Measurements from ENCODE around the gene TBX10. TPM values are rescaled to one million over a fixed set of nuclear protein-coding genes. Genes with fewer than 3 reads are reported as not detected.

The TBX10 gene
- total RNA-seq, 1 experiment from 2014 or later = not detected

DNA sequence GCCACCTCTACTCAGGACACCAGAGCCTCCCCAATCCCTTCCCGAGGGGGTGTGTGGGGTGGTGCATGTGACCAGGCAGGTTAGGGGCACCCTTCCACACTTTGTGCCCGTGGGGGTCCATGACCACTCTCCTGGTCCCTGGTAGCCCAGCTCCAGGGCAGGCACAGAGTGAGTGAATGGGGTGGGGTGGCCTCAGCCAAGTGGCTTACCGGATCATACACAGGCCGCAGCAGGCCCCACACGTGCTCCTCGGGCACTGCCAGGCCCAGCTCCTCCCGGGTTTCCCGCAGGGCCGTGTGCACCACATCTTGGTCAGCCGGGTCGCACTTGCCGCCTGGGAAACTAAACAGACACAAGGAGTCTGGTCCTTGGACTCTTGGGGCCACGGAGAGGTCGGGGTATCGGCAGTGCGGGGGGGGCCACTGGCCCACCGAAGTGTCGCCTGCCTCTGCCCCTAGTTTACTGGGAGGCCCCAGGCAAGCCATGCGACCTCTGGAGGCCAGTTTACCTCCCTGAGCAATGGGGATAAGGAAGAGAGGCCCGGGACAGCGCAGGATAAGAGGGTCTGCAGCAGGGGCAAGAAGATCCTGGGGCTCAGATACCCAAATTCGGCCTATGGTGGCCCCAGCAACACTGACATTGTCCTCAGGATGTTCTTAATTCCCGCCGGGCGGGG is 10.7 kb downstream of the TBX10 start (continued):
- TF ChIP-seq ZFX (IDR thresholded peaks at IDR 0.05) = no peak
- TF ChIP-seq TCF7L2 (IDR thresholded peaks at IDR 0.05; ENCODE audit: borderline replicate concordance, extremely low read depth, insufficient read depth, insufficient read length) = no peak
- TF ChIP-seq SP1 (IDR thresholded peaks at IDR 0.05; ENCODE audit: low read depth) = no peak

DNA sequence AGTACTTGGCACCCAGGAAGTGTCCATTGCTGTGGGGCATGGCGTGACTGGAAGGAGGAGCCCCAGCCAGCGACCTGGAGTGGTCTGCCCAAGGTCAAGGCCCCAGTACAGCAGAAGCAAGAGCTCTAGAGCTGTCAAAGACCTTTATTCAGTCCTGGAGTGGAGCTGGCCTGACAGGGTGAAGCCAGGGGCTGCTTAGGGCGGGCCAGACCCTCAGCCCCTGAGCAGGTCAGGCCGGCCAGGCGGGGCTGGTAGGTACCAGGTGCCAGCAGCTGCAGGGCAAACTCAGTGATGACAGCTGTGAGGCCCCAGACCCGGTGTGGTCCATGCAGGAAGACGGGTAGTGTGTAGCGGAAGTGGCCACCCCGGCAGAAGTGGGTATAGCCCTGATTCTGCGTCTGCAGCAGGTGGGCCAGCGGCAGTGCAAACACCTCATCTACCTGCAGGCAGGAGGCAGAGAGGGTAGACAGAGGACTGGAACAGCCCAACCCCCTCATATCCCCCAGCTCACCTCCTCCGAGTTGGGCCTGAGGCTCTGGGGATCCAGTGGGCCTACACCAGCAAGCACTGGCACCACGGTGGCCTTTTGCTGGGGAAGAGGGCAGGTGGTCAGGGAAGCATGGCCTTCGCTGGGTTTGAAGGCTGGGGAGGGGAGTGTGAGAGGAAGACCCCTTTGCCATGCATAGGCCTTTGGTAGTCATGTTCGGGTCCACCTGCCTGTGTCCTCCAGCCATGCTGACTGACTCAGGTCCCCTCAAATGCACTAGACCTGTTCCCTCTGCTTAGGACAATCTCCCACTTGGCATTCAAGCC is 11.5 kb downstream of the TBX10 start:
- TF ChIP-seq, protein P1, sequence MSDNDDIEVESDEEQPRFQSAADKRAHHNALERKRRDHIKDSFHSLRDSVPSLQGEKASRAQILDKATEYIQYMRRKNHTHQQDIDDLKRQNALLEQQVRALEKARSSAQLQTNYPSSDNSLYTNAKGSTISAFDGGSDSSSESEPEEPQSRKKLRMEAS (IDR thresholded peaks at IDR 0.05) = no peak
- TF ChIP-seq EZH2 (IDR thresholded peaks at IDR 0.05) (no peak), FOSL1 (IDR thresholded peaks at IDR 0.05; ENCODE audit: low read depth) (no peak), SIN3A (IDR thresholded peaks at IDR 0.05; ENCODE audit: low read depth) (no peak), SRF (IDR thresholded peaks at IDR 0.05; ENCODE audit: low read depth) (no peak), POLR2A (IDR thresholded peaks at IDR 0.05; ENCODE audit: borderline replicate concordance, extremely low read depth, insufficient read depth, insufficient read length) (no peak), RAD21 (IDR thresholded peaks at IDR 0.05; ENCODE audit: low read depth) (no peak), POLR2AphosphoS5 (IDR thresholded peaks at IDR 0.05; ENCODE audit: low read depth, low read length) (no peak)
- TF ChIP-seq, protein P2, sequence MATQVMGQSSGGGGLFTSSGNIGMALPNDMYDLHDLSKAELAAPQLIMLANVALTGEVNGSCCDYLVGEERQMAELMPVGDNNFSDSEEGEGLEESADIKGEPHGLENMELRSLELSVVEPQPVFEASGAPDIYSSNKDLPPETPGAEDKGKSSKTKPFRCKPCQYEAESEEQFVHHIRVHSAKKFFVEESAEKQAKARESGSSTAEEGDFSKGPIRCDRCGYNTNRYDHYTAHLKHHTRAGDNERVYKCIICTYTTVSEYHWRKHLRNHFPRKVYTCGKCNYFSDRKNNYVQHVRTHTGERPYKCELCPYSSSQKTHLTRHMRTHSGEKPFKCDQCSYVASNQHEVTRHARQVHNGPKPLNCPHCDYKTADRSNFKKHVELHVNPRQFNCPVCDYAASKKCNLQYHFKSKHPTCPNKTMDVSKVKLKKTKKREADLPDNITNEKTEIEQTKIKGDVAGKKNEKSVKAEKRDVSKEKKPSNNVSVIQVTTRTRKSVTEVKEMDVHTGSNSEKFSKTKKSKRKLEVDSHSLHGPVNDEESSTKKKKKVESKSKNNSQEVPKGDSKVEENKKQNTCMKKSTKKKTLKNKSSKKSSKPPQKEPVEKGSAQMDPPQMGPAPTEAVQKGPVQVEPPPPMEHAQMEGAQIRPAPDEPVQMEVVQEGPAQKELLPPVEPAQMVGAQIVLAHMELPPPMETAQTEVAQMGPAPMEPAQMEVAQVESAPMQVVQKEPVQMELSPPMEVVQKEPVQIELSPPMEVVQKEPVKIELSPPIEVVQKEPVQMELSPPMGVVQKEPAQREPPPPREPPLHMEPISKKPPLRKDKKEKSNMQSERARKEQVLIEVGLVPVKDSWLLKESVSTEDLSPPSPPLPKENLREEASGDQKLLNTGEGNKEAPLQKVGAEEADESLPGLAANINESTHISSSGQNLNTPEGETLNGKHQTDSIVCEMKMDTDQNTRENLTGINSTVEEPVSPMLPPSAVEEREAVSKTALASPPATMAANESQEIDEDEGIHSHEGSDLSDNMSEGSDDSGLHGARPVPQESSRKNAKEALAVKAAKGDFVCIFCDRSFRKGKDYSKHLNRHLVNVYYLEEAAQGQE (IDR thresholded peaks at IDR 0.05; ENCODE audit: low read depth) = no peak
- TF ChIP-seq, protein P3, sequence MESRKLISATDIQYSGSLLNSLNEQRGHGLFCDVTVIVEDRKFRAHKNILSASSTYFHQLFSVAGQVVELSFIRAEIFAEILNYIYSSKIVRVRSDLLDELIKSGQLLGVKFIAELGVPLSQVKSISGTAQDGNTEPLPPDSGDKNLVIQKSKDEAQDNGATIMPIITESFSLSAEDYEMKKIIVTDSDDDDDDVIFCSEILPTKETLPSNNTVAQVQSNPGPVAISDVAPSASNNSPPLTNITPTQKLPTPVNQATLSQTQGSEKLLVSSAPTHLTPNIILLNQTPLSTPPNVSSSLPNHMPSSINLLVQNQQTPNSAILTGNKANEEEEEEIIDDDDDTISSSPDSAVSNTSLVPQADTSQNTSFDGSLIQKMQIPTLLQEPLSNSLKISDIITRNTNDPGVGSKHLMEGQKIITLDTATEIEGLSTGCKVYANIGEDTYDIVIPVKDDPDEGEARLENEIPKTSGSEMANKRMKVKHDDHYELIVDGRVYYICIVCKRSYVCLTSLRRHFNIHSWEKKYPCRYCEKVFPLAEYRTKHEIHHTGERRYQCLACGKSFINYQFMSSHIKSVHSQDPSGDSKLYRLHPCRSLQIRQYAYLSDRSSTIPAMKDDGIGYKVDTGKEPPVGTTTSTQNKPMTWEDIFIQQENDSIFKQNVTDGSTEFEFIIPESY (IDR thresholded peaks at IDR 0.05; ENCODE audit: extremely low read depth, insufficient replicate concordance, low read length) = no peak
- TF ChIP-seq, protein P4, sequence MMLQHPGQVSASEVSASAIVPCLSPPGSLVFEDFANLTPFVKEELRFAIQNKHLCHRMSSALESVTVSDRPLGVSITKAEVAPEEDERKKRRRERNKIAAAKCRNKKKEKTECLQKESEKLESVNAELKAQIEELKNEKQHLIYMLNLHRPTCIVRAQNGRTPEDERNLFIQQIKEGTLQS (IDR thresholded peaks at IDR 0.05) = no peak
- H3K4me1 ChIP-seq (ENCODE audit: control insufficient read depth in 1 of 2, insufficient read depth in 2 of 2, low read length in 2 of 2) = peaks cover 5 to 25% of the 10 kb centered on the region in 2 experiments; a peak in 3 of 4 replicates
- intact Hi-C loops (cut with micrococcal nuclease) = no loop called here
- H3K4me2 ChIP-seq (ENCODE audit: low read length) = peak overlapping the region; percentile 92; the same call in 1 of the 2 replicates
- no peaks in the 10 kb centered on the region for H3K36me3 ChIP-seq (ENCODE audit: control insufficient read depth in 1 of 2, insufficient read depth in 2 of 2, low read length in 2 of 2)
- ATAC-seq = no peak
- BruUV-seq (replicated peaks) = no TSS peak
- no peak for DNase-seq (ENCODE audit: low read depth, low spot score)
- ChIA-PET CTCF (interaction anchor here (0.7 to 2.9 kb wide), 9 partner anchors 9 to 163 kb away, joined by 3 to 34 read pairs (median 7); partner anchors contain the start of gene GSTP1), RAD21 (ENCODE audit: low non-redundant PET in 1 of 2, low total read pairs in 2 of 2, uncharacterized antibody in 2 of 2, unreplicated experiment in 2 of 2) (interaction anchor here in 1 of 2 experiments (0.8 kb wide), 1 partner anchor 63 kb away, joined by 4 read pairs; no protein-coding TSS in a partner anchor), POLR2A (no interaction called here)
- no peaks in the 10 kb centered on the region for H3K9me2 ChIP-seq (ENCODE audit: insufficient read depth)
- H3K9ac ChIP-seq (ENCODE audit: low read length) = no peak overlapping the region
- no peak overlapping the region for H2AFZ ChIP-seq (ENCODE audit: low read depth, low read length, poor library complexity, severe bottlenecking)
- H3K9me3 ChIP-seq (ENCODE audit: control insufficient read depth in 1 of 2, insufficient read depth in 1 of 2, low read depth in 1 of 2, low read length in 2 of 2) = no peaks in the 10 kb centered on the region
- H3K27ac ChIP-seq (ENCODE audit: low read depth, low read length) = no peak overlapping the region
- no peaks in the 10 kb centered on the region for H4K20me1 ChIP-seq (ENCODE audit: insufficient read depth)
- no peaks in the 10 kb centered on the region for H3K27me3 ChIP-seq (ENCODE audit: insufficient read depth, low read length)
- H3K4me3 ChIP-seq (replicated peaks in 1 of 2; ENCODE audit: low read depth in 1 of 2, low read length in 2 of 2) = no peak overlapping the region
- H3K79me2 ChIP-seq (ENCODE audit: insufficient read depth, low read length) = no peaks in the 10 kb centered on the region

Measured in HCT116 (cell line).